Esophagus squamous epithelium (tissue), 4 donors: ENCODE results near the gene CHRNA5.

ENCODE experiments used
- CTCF ChIP-seq, 6 experiments: fragments of 450-650 bp in 4 of 6; fragments of 200-600 bp in 2 of 6; sonication (generic) in 2 of 6; IDR thresholded peaks; one replicate each; pipeline ENCODE4 v1.5.1; 2016 to 2019; ENCODE audit warnings: antibody characterized with exemption in 6 of 6, mild to moderate bottlenecking in 4 of 6, moderate library complexity in 4 of 6
- POLR2A ChIP-seq, 4 donors: fragments of 450-650 bp; IDR thresholded peaks; one replicate each; pipeline ENCODE4 v1.6.1; 2017; ENCODE audit warnings: antibody characterized with exemption in 4 of 4, mild to moderate bottlenecking in 4 of 4, moderate library complexity in 3 of 4

- TF ChIP-seq POLR2A (IDR thresholded peaks at IDR 0.05), result no peak
- no peak for TF ChIP-seq CTCF (IDR thresholded peaks at IDR 0.05)
These were observed 56.6 kb downstream of the CHRNA5 start for GRCh38 chr15:78621810-78622402.
